Activated CD8-positive, alpha-beta memory T cell treated with anti-CD3 and anti-CD28 coated beads for 4 hours (primary cell): ENCODE results near the gene SOCS6.

Experiments used
- DNase-seq, 2 donors: peaks; one replicate each; pipeline ENCODE4 v3.0.0-alpha.2; 2020; ENCODE audit warnings: low read depth in 2 of 2

SOCS6 gene

DNA sequence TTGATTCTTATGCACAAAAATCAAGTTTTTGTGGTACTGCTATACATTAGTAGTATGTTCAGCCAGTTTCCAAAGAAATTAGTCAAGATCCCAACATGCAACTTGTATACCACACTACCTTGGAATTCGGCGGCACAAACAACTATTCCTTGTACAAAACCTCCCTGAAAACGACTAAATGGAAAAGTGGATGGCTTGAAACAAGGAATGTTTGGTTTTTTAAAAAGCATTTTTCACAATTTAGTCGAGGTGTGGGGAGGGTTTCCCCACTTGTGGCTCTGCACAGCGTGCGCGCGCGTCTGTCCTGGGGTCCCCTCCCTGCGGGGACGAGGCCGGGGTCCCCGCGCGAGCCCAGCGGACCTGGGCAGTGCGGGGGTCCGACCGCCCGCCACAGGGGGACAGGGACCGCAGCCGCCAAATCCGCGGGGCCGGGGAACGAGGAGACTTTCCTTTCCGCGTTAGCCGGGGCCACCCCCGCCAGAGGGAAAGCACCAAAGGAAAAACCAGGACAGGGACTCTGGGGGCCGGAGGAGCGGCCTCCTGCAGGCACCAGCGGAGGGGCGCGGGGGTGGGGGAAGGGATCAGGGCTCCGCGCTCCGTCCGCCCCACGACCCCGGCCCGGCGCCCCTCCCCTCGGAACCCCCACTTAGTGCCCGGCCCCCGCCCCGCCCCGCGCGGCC, 534 bp upstream of the SOCS6 start:
- DNase-seq: no peak

DNA sequence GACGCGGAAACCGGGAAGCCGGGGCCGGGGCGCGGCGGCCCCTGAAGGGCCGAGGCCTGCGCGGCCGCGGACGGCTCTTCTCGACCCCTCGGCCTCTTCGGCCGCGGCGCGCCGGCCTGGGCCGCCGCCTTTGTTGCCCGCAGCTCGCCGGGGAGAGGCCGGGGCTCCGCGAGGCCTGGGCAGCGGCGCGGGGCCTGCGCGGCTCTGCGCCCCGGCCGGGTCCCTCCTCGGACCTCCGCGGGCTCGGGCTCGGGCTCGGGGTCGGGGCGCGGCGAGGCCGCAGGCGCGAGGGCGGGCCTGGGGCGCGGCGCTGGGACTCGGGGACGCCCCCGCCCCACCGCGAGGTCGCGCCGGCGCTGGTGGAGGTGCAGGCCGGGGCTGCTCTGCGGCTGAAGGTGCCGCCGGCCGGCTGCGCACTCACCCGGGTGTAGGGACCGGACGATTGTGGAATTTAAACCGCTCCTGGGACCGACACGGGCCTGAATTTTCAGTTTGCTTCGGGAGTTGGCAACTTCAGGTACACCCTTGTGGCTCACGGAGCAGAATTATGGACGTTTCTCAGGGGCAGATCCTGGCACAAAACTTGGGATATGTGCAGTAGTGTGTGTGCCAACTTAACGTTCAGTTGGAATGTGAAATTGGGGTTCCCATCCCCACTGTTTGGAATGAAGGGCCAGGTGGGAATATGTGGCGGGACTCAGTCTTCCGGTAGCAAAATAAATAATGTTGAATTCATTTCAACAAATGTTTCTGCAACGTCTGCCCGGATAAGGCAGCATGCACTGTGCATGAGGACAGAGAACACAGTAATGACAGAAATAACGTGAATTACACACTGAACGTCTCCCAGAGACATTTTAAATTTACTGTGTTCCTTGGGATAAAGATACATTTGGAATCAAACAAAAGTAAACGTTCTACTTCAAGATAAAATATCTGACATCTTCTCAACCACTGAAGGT, 787 bp downstream of the SOCS6 start:
- DNase-seq: no peak

DNA sequence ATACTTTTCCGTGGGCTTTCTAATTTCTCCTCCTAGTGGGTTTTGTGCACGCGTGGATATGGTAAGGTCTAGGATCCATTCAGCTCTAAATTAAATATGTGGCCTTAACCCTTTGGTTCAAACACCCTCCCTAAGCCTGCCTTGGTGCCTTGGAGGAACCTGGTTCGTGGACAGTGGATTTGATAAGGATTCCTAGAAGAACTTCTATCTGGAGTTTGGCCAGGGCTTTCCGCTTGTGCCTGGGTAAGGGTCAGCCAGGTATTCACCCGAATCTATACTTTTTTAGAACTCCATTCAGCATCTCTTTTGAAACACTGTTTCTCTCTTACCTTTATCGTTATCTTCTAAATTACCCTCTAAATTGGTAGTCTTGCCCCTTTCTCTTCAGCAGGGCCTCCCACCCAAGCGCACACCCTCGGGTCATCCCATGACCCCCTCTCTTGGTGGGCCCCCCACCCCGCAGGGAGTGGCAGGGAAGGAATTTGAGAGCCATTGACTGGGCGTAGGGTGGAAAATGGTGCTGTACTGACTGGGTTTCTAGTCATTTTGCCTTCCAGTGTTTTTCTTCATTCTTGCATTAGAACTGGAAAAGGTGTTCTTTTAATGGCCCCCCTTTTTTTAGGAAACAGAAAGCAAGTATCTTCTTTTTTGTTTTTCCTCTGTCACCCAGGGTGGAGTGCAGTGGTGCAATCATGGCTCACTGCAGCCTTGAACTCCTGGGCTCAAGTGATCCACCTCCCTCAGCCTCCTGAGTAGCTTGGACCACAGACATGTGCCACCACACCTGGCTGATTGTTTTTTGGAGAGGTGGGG, 1.8 kb downstream of the SOCS6 start:
- DNase-seq: no peak

DNA sequence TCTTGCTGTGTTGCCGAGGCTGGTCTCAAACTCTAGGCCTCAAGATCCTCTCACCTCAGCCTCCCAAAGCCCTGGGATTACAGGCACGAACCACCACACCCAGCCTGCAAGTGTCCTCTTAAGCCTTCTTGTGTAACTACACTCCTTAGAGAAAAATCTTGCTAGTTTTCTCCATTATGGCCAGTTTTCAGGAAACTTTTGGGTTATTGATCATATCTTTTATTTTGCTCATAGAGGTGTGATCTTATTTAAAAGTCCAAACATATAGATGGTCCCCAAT, 2.4 kb downstream of the SOCS6 start:
- no peak for DNase-seq

DNA sequence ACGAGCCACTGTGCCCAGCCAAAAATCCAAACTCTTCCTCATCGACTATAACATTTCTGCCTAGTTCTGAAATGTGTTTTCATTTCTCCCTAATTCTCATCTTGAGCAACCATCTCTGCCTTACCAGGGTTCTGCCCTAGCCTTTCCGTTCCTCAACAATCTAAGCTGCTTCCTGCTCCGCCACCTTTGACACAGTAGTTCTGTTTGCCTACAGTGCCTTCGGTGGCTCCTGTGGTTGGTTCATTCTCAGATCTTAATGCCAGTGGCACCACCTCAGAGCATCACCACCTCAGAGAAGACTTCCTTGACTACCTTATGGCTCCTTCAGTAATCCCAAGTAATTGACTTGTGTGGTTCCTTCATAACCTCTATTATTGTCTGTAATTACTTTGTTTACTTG, 3.8 kb downstream of the SOCS6 start:
- no peak for DNase-seq

DNA sequence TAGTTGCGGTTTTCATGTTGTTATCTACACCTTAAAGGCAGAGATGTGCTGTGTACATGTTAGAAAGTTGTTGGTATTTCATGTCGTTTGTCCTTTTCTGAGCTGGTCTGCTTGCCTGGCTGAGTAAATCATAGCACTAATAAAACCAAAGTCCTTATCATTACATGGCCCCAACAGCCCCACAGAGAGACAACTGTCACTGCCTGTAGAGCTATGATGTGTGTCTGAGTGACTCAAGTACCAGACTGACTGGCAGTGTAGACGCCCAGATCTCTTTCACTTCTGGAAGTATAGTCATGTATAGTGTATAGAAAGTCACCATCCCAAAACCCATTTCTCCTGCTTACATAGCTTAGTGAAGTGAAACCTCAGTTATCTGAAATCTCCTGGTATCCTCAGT, 4.3 kb downstream of the SOCS6 start:
- no peak for DNase-seq

DNA sequence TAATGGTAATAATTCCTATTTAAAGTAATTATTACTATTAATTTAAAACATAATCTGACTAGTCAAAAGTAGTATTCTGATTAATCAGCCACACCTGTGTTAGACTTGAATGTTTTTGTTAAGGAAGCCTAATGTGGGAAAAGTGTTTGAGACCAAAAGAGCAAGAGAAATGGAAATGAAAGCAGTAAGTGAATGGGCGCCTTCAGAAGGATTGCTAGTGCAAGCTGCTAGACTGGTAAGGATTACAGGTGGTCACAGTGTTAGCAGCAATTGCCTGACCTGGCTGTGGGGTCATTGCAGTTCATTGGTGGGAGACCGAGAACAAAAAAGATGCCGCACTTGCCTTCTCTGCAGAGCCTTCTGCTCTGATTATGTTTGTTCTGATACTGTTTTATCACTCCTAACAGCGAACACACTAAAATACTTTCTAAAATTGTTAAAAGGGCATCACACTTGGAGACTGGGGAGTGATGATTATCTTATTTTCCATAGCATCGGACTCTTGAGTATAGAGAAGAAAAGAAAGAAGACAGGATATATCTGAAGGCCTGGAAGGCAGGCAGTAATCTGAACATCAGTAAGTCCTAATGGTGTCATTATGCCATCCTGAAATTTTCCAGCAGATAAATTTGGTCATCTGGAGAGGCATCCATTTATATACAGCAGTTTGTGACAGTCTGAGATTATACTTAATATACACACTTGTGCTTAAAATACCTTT, 5.8 kb downstream of the SOCS6 start:
- DNase-seq: no peak

DNA sequence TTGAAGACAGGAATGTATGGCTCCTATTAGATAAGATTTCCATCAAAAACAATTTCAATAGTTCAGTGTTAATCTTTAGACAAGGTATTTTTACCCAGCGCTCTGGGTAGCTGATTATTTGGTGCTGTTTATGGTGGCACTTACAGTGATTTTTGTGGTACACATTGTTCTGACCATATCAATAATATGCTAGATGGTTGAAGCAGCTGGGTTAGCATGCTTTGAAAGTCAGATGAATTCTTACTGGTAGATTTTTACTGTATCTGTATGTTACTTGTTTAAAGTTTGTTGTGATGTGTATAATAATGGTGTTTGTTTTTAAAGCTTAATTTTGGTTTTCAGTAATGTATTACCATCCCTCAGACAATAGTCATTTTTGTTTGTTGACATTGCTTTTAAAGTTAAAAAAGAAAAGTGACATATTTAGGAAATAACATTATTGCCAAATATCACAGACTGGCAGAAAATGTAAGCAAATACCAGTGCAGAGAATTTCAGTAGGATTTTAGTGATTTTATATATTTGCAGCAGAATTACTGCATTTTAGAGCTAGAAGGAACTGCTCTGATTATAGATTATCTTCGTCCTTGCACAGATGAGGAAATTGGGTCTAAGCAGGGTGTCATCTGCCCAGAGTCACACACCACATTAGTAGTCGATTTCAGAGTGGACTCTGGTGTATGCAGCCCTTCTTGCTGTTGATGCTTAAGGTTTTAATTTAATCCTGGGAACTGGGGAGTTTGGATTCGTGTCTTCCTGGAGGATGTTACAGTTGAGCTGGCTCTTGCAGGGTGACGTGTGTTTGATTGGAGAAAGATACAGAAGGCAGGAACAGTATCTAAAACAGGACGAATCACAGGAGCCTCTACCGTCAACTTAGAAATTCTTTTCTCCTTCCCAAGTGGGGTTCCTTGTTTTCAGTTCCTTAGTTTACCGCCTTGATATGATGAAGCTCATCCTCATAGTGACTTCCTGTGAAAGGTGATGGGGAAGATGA, 6.6 kb downstream of the SOCS6 start:
- DNase-seq: no peak

DNA sequence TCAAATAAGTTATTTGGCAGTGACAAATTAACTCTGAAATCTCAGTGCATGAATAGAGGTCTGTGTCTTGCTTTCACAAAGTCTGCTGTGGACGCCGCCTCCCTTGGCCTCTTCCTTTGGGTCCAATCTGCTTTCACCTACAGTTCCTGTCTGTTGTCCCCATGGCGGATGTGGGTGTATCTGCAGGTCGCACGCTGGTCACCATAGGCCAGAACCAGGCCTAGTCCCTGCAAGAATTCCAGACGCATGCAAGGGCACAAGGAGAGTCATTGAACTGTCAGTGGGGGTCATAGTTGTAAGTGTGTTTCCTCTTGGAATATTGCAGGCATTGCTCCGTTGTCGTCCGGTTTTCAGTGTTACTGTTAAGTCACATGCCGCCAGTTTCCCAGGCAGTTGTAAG, 7.4 kb downstream of the SOCS6 start:
- no peak for DNase-seq

DNA sequence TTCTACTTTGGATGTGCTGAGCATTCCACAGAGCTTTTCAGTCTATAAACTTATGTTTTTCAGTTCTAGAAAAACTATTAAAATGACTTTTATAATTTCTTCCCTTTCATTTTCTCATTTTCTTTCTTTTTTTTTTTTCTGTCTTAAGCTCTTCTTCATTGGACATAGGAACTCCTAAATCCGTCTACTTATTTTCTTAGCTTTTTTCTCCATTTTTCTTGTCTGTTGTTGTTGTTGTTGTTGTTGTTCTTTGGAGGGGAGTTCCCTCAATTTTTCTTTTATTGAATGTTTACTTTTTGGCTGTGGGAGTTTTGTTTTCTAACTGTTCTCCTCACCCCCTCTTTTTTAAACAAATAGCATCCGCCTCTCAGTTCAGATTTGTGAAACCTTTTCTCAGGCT, 7.9 kb downstream of the SOCS6 start:
- DNase-seq: no peak

DNA sequence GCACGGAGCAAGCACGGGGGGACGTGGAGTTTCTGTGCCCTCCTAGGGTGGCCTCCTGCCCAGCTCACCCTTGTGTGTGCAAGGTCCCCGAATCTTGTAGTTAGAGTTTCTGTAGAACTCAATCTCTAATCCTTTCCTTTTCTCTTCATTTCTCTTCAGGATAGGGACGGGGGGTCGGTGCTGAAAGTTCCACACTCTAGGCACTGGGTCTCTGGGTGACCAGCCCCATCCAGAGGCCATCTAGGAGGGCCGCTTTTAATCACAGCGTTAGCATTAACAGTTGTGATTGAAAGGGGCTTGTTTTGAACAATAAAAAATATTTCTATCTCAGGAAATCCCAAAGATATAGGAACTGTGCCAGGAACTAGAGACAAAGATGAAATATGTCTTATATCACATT, 10.5 kb downstream of the SOCS6 start:
- no peak for DNase-seq

DNA sequence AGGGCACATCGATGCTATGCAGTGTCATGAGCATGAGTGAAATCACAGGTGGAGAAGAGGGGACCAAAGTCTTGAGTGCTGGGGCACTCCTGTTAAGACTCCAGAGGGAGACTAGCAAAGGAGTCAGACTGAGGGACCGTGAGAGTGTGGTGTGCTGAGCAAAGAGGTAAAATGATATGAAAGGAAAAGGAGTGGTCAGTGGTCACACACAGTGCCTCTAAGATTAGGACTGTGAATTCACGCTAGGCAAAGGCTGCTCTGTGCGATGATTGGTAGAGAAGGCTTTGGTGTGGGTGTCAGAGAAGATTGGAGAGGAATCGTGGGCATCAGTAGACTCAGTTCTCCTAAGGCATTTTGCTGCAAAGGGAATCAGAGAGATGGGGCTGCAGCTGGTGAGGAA, 12.8 kb downstream of the SOCS6 start:
- DNase-seq: no peak

DNA sequence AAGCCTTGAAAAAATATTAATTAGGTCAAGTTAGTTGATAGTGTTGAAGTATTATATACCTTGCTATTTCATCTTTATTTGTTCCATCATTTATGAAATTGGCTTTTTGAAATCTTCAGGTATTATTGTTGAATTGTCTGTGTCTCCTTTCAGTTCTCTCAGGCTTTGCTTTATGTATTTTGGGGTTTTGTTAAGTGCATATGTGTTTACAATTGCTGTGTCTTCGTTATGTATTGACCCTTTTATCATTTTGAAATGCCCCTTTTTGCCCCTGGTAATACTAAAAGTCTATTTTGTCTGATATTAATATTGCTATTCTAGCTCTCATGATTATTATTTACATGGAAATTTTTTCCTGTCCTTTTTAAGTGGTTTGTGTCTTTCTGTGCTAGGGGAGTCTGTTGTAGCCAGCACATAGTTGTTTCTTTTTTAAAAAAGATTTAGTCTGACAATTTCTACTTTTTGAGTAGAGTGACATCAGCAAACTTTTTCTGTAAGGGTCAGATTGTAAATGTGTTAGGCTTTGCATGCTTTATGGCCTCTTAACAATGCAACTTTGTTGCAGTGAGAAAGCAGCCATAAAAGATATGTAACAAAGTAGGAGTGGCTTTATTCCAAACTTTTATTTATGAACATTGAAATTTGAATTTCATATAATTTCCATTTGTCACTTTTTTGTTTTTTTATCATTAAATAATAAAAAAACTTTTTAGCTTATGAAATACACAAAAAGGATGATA, 19.9 kb downstream of the SOCS6 start:
- DNase-seq: no peak

DNA sequence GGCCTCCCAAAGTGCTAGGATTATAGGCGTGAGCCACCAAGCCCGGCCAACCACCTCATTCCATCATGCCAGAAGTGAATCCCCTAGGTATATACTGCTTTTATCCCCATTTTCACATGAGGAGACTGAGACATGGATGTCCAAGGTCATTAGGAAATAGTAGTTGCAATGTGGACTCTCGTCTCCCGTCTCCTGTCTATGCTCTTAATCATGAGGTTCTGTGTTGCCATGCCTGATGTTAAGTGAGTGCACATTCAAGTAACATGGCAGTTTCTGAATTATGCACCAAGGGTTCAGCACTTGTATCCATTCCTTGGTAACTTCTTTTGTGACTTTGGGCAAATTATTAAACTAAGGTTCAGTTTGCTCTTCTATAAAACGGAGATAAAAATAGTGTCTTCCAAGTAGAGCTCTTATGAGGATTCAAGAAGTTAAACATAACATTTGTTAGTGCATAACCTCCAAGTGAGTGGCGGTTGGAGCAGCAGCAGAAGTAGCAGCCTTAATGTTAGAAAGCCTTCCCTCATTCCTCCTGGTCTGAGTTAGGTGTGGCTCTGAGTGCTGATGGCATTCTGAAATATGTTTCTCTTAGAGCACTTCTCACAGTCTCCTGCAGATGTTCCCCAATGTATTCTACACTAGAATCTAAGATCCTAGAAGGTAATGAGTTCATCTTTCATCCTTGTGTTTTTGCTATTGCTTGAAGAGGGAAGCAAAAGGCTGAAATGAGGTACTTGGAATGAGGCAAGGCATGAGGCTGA, 21.9 kb downstream of the SOCS6 start:
- DNase-seq: no peak

DNA sequence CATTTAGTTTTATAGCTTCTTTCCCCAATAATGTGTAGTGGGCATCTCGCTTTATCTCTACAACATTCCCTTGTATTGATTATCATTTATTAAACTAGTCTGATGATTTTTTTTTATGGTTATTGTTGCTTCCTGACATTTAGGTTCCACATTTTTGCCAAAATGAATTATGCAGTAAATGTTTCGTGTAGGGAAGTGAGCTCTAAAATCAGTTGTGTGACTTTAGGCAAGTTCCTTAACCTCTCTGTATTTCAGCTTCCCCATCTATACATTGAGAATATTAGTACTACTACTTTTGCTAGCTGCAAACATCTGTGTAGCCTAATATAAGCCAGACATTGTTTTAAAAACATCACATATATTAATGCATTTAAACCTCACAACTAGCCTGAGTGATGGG, 22.9 kb downstream of the SOCS6 start:
- no peak for DNase-seq

DNA sequence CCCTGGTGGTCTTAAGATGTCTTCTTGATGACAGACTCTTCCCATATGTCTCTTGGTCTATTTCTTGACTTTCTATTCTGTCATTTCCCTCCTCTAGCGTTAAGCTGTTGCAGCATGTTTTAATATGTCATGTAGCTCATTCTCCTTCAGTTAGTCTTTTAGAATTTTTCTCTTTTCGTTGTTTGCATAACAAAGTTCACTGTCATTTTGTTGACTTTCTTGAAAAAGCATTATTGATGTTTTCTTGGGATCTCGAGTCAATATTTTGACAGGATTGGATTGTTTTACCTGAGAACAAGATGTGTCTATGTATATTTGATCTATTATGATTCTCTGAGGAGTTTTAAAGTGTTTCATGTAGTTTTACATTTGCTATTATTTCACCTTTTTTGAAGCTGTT, 24.8 kb downstream of the SOCS6 start:
- DNase-seq: no peak

DNA sequence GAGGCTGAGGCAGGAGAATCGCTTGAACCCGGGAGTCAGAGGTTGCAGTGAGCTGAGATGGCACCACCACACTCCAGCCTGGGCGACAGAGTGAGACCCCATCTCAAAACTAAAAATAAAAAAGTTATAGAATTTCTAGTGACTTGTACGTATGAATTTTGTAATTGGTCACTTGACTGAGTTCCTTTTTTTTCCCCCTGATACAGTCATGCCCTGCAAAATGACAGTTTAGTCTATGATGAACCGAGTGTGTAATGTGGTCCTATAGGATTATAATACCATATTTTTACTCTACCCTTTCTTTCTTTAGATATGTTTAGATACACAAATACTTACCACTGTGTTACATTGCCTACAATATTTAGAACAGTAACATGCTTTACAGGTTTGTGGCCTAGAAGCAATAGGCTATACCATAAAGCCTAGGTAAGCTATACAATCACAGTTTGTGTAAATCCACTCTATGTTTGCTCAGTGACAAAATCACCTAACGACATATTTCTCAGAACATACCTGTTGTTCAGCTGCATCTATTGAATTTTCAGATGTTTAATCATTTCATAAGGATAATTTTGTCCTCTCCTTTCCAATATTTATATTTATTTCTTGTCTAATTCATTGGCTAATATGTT, 25.4 kb downstream of the SOCS6 start:
- DNase-seq: no peak

DNA sequence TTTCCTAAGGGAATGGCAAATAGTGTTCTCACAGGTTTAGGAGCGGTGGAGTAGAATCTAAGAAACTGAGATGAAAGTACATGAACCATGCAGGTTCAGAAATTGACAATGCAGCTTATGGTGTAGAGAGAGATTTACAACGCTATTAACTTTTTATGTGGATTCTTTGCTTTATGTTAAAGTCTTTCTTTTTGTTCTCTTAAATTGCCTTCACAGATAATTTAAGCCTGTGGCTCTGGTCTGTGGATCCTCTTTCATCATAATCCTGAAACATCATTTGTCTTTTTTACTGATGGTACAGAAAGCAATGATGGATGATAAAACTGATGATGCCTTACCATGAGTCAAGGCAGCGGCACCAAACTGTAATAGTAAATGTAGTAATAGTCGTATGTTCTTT, 30.3 kb downstream of the SOCS6 start:
- DNase-seq: no peak

DNA sequence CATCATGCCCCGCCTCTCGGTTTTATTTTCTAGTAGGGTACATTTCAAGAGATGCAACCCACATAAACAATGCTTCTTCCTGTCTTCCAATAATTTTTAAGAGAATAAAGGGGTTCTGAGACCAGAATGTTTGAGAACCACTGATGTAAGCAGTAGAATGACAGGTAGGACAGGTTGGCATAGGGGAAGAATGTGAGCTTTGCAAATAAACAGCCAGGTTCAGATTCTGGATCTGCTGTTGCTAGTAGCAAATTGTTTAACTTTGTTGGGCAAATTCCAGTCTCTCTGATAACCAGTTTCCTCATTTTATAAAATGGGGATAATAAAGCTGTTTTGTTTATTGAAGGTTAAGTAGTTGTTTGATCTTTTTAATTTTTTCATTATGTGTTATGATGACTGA, 32.8 kb downstream of the SOCS6 start:
- no peak for DNase-seq
